ENCODE measurements around the gene PHOSPHO1. TPM values are rescaled to one million over a fixed set of nuclear protein-coding genes. Genes with fewer than 3 reads are reported as not detected.
A peak's percentile ranks its signal among the peaks of the same experiment; 100 is the strongest.

PHOSPHO1 gene
- total RNA-seq, 2 donors from 2014 or later: not detected

DNA sequence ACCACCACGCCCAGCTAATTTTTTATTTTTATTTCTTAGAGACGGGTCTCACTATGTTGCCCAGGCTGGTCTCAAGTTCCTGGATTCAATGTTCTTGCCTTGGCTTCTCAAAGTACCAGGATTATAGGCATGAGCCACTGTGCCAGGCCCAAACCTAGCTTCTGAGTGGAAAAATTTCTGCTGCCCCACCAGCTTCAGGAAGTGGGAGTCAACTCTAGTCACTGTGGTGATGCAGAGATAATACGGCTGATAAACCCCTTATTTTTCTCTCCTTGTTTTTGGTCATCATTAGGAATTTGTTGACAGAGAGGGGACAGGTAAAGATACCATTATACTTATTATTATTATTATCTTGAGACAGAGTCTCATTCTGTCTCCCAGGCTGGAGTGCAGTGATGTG, 27.8 kb upstream of the PHOSPHO1 start:
- H3K4me3 Mint-ChIP-seq: no peak overlapping the region
- no peak overlapping the region for H3K27ac Mint-ChIP-seq
- DNase-seq (ENCODE audit: low spot score) (no peak), ATAC-seq (no peak)
- peaks cover 0 to 1% of the 10 kb centered on the region in 2 donors for H3K27me3 Mint-ChIP-seq
- H3K36me3 Mint-ChIP-seq: no peaks in the 10 kb centered on the region
- peaks cover 7 to 9% of the 10 kb centered on the region in 2 donors for H3K4me1 Mint-ChIP-seq (ENCODE audit: low read depth in 2 of 2)
- no peaks in the 10 kb centered on the region for H3K9me3 Mint-ChIP-seq

DNA sequence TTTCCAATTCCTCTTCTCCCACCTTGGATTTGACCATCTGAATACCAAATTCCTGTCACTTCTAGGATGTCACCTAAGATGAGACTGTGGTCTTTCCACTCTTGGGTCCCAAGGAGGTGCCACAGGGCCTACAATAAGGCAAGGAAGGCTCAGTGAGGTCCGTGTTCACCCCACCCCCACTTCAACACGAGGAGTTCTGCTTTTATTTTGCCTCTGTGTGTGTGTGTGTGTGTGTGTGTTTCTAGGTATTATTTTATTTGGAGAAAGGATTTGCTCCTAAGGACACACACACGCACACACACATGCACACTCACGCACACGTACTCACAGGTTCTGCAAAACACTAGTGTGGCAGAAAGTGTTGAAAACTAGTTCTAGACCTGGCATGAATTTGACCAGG, 24.5 kb upstream of the PHOSPHO1 start:
- Mint-ChIP-seq H3K4me1 (ENCODE audit: low read depth in 2 of 2) (no peaks in the 10 kb centered on the region), H3K27ac (no peak overlapping the region), H3K36me3 (no peaks in the 10 kb centered on the region), H3K9me3 (no peaks in the 10 kb centered on the region), H3K27me3 (no peaks in the 10 kb centered on the region), H3K4me3 (no peak overlapping the region)
- no peak for DNase-seq (ENCODE audit: low spot score)
- no peak for ATAC-seq

DNA sequence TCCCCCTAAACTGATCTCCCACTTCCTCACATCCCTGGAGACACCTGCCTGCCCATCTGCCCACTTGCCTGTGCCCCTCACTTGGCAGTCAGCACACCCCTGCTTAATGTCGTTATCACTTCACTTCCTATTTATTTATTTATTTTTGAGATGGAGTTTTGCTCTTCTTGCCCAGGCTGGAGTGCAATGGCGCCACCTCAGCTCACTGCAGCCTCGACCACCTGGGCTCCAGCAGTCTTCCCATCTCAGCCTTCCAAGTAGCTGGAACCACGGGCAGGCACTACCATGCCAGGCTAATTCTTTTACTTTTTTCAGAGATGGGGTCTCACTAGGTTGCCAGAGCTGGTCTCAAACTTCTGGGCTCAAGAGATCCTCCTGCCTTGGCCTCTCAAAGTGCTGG, 23.5 kb upstream of the PHOSPHO1 start:
- H3K27ac Mint-ChIP-seq: no peak overlapping the region
- H3K36me3 Mint-ChIP-seq: no peaks in the 10 kb centered on the region
- no peaks in the 10 kb centered on the region for H3K4me1 Mint-ChIP-seq (ENCODE audit: low read depth in 2 of 2)
- H3K9me3 Mint-ChIP-seq: no peaks in the 10 kb centered on the region
- no peak for DNase-seq (ENCODE audit: low spot score)
- no peaks in the 10 kb centered on the region for H3K27me3 Mint-ChIP-seq
- H3K4me3 Mint-ChIP-seq: no peak overlapping the region
- no peak for ATAC-seq

DNA sequence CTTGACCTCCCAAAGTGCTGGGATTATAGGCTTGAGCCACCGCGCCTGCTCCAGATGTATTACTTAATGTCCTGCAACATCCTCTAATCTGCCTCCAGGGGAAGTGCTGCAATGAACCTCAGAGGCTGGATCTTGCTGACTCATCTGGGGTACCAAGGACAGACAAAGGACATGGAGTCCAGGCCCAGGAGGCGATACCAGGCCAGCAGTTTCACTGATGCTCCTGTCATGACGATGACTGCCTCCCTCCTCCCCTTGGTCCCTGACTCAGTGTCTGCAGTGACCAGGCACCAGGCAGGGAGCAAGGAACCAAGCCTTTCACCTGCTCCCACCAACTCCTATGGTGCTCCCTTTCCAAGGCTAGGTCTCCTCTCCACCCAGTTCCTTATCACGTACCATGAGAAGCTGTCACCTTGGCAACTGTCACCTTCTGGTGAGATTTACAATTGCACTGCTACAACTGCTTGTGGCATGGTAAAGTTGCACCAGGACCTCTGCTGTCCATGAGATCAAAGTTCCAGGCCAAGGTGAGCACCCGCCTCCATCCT, 21.6 kb upstream of the PHOSPHO1 start:
- no peaks in the 10 kb centered on the region for H3K36me3 Mint-ChIP-seq
- ATAC-seq (no peak), DNase-seq (ENCODE audit: low spot score) (no peak)
- H3K27me3 Mint-ChIP-seq: no peaks in the 10 kb centered on the region
- no peak overlapping the region for H3K27ac Mint-ChIP-seq
- H3K9me3 Mint-ChIP-seq: no peaks in the 10 kb centered on the region
- H3K4me3 Mint-ChIP-seq: no peak overlapping the region
- H3K4me1 Mint-ChIP-seq (ENCODE audit: low read depth in 2 of 2): no peaks in the 10 kb centered on the region

DNA sequence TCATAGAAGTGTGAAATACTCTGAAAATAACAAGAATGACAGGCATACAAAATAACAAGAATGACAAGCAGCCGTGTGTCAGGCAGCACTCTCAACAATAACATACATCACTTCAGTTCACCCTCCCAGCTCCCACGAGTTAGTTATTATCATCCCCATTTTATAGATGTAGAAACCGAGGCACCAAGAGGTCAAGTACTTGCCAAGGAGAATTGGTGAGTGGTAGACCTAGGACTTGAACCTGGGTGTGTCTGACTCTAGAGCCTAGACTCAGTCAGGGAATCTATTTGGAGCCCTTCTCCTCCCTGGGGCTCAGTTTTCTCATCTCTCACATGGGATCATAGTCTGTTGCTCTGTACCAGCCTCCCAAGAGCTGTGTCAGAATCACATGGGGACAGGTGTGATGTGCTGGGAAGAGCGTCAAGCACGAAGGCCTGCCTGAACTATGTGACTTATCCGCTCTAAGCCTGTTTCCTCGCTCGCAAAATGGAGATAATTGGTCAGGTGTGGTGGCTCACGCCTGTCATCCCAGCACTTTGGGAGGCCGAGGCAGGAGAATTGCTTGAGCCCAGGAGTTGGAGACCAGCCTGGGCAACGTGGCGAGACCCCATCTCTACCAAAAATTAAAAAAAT, 19.4 kb upstream of the PHOSPHO1 start:
- Mint-ChIP-seq H3K27me3 (no peaks in the 10 kb centered on the region), H3K4me3 (no peak overlapping the region), H3K27ac (no peak overlapping the region), H3K9me3 (no peaks in the 10 kb centered on the region), H3K4me1 (ENCODE audit: low read depth in 2 of 2) (no peaks in the 10 kb centered on the region), H3K36me3 (no peaks in the 10 kb centered on the region)
- ATAC-seq (no peak), DNase-seq (ENCODE audit: low spot score) (no peak)

DNA sequence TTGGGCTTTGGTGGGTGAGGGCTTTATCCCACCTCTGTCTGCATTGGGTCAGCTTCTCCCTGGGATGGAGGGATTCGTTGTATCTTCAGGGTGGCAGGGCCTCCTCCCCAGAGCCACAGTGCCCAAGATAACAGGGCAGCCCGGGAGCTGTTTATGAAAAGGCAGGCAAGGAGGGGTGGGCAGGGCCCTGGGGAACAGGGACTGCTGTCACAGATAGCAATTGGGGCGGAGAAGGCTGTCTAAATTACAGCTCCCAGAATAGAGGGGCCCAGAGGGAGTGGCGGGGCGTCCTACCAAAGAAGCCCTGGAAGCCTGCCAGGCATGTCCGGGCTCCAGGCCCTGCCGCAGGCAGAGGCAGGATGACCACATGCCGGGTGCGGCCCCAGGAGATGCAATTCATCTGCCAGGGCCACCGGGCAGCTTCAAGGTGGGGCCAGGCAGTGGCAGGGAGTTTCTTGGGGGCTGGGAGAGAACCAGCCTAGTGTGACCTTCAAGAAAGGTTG, 18.8 kb upstream of the PHOSPHO1 start:
- no peak for DNase-seq (ENCODE audit: low spot score)
- H3K27me3 Mint-ChIP-seq: no peaks in the 10 kb centered on the region

DNA sequence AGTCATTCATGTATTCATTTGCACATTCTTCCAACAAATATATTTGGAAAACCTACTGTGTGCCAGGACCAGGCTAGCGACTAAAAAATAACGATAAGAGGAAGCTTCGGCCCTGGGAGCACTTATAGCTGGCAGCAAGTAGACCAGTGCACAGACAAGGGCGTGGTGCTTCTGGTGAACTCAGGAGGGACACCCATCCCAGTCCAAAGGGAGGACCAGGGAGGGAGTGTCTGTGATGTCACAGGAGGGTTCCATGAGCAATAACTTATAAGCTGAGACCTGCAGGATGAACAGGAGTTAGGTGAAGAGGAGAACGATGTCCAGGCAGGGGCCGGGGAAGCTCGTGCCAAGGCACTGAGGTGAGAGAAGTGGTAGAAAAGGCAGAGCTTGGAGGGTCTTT, 17.4 kb upstream of the PHOSPHO1 start:
- H3K4me1 Mint-ChIP-seq (ENCODE audit: low read depth in 2 of 2): no peaks in the 10 kb centered on the region
- no peak for ATAC-seq
- H3K9me3 Mint-ChIP-seq: no peaks in the 10 kb centered on the region
- H3K4me3 Mint-ChIP-seq: no peak overlapping the region
- no peaks in the 10 kb centered on the region for H3K27me3 Mint-ChIP-seq
- no peak for DNase-seq (ENCODE audit: low spot score)
- H3K27ac Mint-ChIP-seq: no peak overlapping the region
- H3K36me3 Mint-ChIP-seq: no peaks in the 10 kb centered on the region

More for the DNA sequence above, 18.8 kb upstream of the PHOSPHO1 start:
- no peak for ATAC-seq
- Mint-ChIP-seq H3K27ac (no peak overlapping the region), H3K9me3 (no peaks in the 10 kb centered on the region), H3K4me3 (no peak overlapping the region), H3K4me1 (ENCODE audit: low read depth in 2 of 2) (no peaks in the 10 kb centered on the region), H3K36me3 (no peaks in the 10 kb centered on the region)

DNA sequence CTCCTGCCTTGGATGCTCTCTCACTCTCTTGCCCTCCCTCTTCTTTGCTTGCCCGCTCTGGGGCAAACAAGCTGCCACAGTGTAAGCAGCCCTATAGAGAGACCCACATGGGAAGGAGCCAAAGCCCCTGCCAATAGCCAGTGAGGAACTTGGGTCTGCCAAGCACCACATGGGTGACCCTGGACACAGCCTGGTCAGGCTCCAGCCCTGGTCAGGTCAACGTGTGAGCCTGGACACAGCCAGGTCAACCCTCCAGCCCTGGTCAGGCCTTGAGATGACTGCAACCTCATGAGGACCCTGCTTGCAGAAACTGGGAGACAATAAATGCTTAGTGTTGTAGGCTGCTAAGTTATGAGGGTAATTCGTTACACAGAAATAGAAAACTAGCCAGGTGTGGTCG, 14.3 kb upstream of the PHOSPHO1 start:
- H3K4me3 Mint-ChIP-seq: no peak overlapping the region
- no peaks in the 10 kb centered on the region for H3K9me3 Mint-ChIP-seq
- H3K27me3 Mint-ChIP-seq: no peaks in the 10 kb centered on the region
- no peak for ATAC-seq
- H3K27ac Mint-ChIP-seq: no peak overlapping the region
- no peak for DNase-seq (ENCODE audit: low spot score)
- H3K4me1 Mint-ChIP-seq (ENCODE audit: low read depth in 2 of 2): no peaks in the 10 kb centered on the region
- no peaks in the 10 kb centered on the region for H3K36me3 Mint-ChIP-seq

DNA sequence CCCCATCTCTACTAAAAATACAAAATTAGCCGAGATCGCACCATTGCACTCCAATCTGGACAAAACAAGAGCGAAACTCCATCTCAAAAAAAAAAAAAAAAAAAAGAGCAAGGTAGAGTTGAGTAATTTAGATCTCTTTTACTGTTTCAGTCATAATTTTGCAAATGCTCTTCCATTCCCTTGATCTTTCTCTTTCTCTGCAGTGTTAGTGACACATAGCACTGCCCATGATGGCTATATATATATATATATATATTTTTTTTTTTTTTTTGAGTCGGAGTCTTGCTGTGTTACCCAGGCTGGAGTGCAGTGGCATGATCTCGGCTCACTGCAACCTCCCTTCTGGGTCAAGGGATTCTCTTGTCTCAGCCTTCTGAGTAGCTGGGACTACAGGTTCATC, 12.2 kb upstream of the PHOSPHO1 start:
- ATAC-seq (peak in 1 of 2 donors; percentile 56), DNase-seq (ENCODE audit: low spot score) (no peak)
- no peaks in the 10 kb centered on the region for H3K4me1 Mint-ChIP-seq (ENCODE audit: low read depth in 2 of 2)
- H3K36me3 Mint-ChIP-seq: no peaks in the 10 kb centered on the region
- no peaks in the 10 kb centered on the region for H3K27me3 Mint-ChIP-seq
- no peak overlapping the region for H3K4me3 Mint-ChIP-seq
- H3K9me3 Mint-ChIP-seq: no peaks in the 10 kb centered on the region
- no peak overlapping the region for H3K27ac Mint-ChIP-seq

DNA sequence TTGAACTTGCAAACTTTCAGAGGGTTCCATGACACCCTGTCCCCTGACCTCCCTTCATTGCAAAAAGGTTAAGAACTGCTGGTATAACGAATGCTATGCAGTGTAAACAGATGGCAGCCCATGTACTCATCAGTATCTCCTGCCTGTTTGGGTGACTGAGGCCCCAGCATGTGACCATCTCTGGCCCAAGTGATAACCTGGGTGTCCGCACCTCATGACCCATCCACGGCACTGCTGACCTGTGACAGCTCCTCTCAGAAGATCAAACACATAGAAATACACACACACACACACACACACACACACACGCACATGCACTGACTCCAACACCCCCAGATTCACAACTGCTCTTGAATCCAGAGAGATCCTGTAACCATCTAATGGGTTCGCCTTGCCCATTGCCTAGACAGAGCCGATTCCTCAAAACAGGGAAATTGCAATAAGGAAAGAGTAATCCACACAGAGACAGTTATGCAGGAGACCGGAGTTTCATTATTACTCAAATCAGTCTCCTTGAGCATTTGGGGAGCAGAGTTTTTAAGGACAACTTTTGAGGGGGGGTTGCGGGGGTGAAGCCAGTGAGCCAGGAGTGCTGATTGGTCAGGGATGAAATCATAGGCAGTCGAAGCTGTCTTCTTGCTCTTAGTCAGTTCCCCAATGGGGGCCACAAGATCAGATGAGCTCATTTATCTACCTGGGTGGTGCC, 11.3 kb upstream of the PHOSPHO1 start:
- Mint-ChIP-seq H3K4me3 (no peak overlapping the region), H3K36me3 (no peaks in the 10 kb centered on the region), H3K27ac (no peak overlapping the region), H3K27me3 (no peaks in the 10 kb centered on the region), H3K9me3 (no peaks in the 10 kb centered on the region), H3K4me1 (ENCODE audit: low read depth in 2 of 2) (no peaks in the 10 kb centered on the region)
- ATAC-seq (no peak), DNase-seq (ENCODE audit: low spot score) (peak; percentile 12)

DNA sequence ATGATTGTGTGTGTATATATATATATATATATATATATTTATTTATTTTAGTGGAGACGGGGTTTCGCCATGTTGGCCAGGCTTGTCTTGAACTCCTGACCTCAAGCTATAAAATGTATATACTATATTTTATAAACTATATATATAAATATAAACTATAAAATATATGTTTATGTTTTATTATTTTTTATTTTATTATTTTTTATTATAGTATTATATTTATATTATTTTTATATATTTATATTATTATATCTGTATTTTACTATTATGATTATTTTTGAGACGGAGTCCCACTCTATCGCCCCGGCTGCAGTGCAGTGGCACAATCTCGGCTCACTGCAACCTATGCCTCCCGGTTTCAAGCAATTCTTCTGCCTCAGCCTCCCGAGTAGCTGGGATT, 10.5 kb upstream of the PHOSPHO1 start:
- no peak for ATAC-seq
- H3K27me3 Mint-ChIP-seq: no peaks in the 10 kb centered on the region
- H3K4me1 Mint-ChIP-seq (ENCODE audit: low read depth in 2 of 2): no peaks in the 10 kb centered on the region
- DNase-seq (ENCODE audit: low spot score): no peak
- H3K27ac Mint-ChIP-seq: no peak overlapping the region
- H3K9me3 Mint-ChIP-seq: no peaks in the 10 kb centered on the region
- no peak overlapping the region for H3K4me3 Mint-ChIP-seq
- H3K36me3 Mint-ChIP-seq: no peaks in the 10 kb centered on the region

DNA sequence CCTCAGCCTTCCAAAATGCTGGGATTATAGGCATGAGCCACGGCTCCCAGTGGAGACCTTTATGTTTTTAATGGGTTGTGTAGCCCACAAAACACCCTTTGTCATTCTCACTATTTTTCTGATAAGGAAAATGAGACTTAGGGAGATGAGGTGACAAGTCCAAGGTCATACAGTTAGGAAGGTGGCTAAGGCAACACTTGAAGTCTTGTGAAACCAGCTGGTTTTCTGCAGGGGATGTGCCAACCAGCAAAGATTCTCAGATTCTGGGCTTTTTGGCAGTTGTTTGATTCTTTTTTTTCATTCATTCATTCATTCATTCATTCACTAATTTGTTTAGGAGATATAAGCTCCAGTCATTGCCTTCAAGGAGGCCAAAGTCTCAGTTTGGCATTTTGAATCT, 10.0 kb upstream of the PHOSPHO1 start:
- Mint-ChIP-seq H3K27ac (no peak overlapping the region), H3K36me3 (no peaks in the 10 kb centered on the region), H3K9me3 (no peaks in the 10 kb centered on the region), H3K27me3 (no peaks in the 10 kb centered on the region), H3K4me3 (no peak overlapping the region), H3K4me1 (ENCODE audit: low read depth in 2 of 2) (peaks cover 0 to 3% of the 10 kb centered on the region in 2 donors)
- DNase-seq (ENCODE audit: low spot score) (no peak), ATAC-seq (no peak)

DNA sequence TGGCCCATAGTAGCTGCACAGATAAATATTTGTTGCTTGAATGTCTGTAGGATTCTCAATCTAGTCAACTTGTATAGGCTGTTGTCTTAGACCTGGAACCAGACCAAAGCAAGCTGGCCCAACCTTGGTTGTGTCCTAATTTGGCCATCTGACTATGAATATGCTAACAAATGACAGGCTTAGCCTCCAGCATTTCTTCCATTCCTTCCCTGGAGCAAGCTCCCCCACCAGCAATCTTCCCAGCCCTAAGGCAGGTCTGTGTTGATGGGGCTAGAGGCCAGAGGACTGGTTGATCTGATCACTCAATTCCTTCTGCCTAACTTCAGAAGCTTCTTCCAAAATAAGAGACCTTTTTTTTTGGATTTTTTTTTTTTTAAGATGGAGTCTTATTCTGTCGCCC, 9.4 kb upstream of the PHOSPHO1 start:
- H3K36me3 Mint-ChIP-seq: no peaks in the 10 kb centered on the region
- H3K27ac Mint-ChIP-seq: no peak overlapping the region
- H3K27me3 Mint-ChIP-seq: no peaks in the 10 kb centered on the region
- no peak for ATAC-seq
- peak; percentile 3 for DNase-seq (ENCODE audit: low spot score)
- H3K4me1 Mint-ChIP-seq (ENCODE audit: low read depth in 2 of 2): peaks cover 0 to 6% of the 10 kb centered on the region in 2 donors
- H3K9me3 Mint-ChIP-seq: no peaks in the 10 kb centered on the region
- H3K4me3 Mint-ChIP-seq: no peak overlapping the region

DNA sequence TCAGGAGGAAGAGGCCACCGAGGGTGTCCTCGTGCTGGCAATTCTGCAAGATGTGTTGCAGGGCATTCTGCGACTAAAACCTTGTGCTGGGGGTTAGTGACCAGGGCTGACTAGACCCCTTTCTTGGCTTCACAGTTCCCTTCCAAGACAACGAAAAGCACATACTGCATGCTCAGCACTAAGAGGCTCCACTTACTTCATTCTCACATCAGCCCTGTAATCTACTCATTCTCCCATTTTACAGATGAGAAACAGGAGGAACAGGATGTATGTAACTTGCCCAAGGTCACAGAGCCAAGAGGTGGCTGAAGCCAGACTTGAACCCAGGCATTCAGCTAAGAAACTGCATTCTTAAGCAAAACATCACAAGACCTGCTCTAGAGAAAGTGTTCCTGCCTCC, 5.3 kb upstream of the PHOSPHO1 start:
- Mint-ChIP-seq H3K27me3 (peaks cover 0 to 2% of the 10 kb centered on the region in 2 donors), H3K27ac (no peak overlapping the region), H3K4me3 (no peak overlapping the region), H3K4me1 (ENCODE audit: low read depth in 2 of 2) (peaks cover 5 to 16% of the 10 kb centered on the region in 2 donors), H3K9me3 (no peaks in the 10 kb centered on the region), H3K36me3 (no peaks in the 10 kb centered on the region)
- ATAC-seq (no peak), DNase-seq (ENCODE audit: low spot score) (peak; percentile 41)

Measured in natural killer cell treated with Interleukin-12 subunit alpha and Interleukin-12 subunit beta and Interleukin-15 and Interleukin-18, amount 100 ng/mL, for 72 hours (primary cell).